Liver (tissue), 9 donors: Measurements from ENCODE around the gene KLK7. TPM values are rescaled to one million over a fixed set of nuclear protein-coding genes. Genes with fewer than 3 reads are reported as not detected.

ENCODE experiments used
- DNase-seq: peaks from one replicate; pipeline ENCODE4 v3.0.0-alpha.2; 2017; ENCODE audit warnings: low spot score
- H3K27ac ChIP-seq, 2 donors: one replicate each; pipeline ENCODE4 v1.7.0; 2013; ENCODE audit warnings: inconsistent platforms in 2 of 2, low read length in 2 of 2, control low read depth in 1 of 2, low read depth in 1 of 2, mild to moderate bottlenecking in 1 of 2
- H3K27me3 ChIP-seq, 4 donors: one replicate each; pipeline versions ENCODE4 v1.6.1 to v1.7.0; 2013; ENCODE audit warnings: low read length in 3 of 4, inconsistent platforms in 1 of 4, mild to moderate bottlenecking in 1 of 4, moderate library complexity in 1 of 4; ENCODE audit not compliant: control insufficient read depth in 4 of 4, insufficient read depth in 4 of 4
- H3K36me3 ChIP-seq, 4 donors: one replicate each; pipeline versions ENCODE4 v1.6.1 to v1.7.0; 2013; ENCODE audit warnings: low read length in 3 of 4, mild to moderate bottlenecking in 3 of 4, low read depth in 1 of 4, moderate library complexity in 1 of 4; ENCODE audit not compliant: control insufficient read depth in 4 of 4, insufficient read depth in 3 of 4
- H3K4me1 ChIP-seq, 4 donors: one replicate each; pipeline versions ENCODE4 v1.6.1 to v1.7.0; 2013; ENCODE audit warnings: low read length in 3 of 4, mild to moderate bottlenecking in 3 of 4, moderate library complexity in 1 of 4; ENCODE audit not compliant: control insufficient read depth in 4 of 4, insufficient read depth in 4 of 4
- H3K4me3 ChIP-seq, 3 donors: one replicate each; pipeline versions ENCODE4 v1.6.1 to v1.7.0; 2013; ENCODE audit warnings: low read length in 3 of 3, control low read depth in 1 of 3, low read depth in 1 of 3, mild to moderate bottlenecking in 1 of 3
- H3K9ac ChIP-seq, 2 donors: one replicate each; pipeline ENCODE4 v1.7.0; 2013; ENCODE audit warnings: low read length in 2 of 2, mild to moderate bottlenecking in 2 of 2, moderate library complexity in 2 of 2, control low read depth in 1 of 2, low read depth in 1 of 2
- H3K9me3 ChIP-seq, 4 donors: one replicate each; pipeline versions ENCODE4 v1.6.1 to v1.7.0; 2013; ENCODE audit warnings: low read length in 3 of 4; ENCODE audit not compliant: control insufficient read depth in 4 of 4
- EGR1 ChIP-seq, 2 donors: IDR thresholded peaks; 2 replicates each; pipeline ENCODE4 v1.6.1; 2016 to 2018; ENCODE audit warnings: antibody characterized with exemption in 2 of 2, low read depth in 2 of 2
- FOXA1 ChIP-seq: IDR thresholded peaks from 2 replicates; pipeline ENCODE4 v1.6.1; 2016; ENCODE audit warnings: antibody characterized with exemption
- FOXA2 ChIP-seq: IDR thresholded peaks from 2 replicates; pipeline ENCODE4 v1.6.1; 2016; ENCODE audit warnings: antibody characterized with exemption
- GABPA ChIP-seq, 2 donors: IDR thresholded peaks in 1 of 2; conservative IDR thresholded peaks in 1 of 2; 2 replicates each; pipeline ENCODE4 v1.6.1; 2016; ENCODE audit warnings: antibody characterized with exemption in 2 of 2, mild to moderate bottlenecking in 1 of 2, moderate library complexity in 1 of 2
- HNF4A ChIP-seq, 2 donors: conservative IDR thresholded peaks; 2 replicates each; pipeline ENCODE4 v1.6.1; 2016; ENCODE audit warnings: antibody characterized with exemption in 2 of 2, mild to moderate bottlenecking in 2 of 2
- HNF4G ChIP-seq: IDR thresholded peaks from 2 replicates; pipeline ENCODE4 v1.6.1; 2016; ENCODE audit warnings: antibody characterized with exemption
- JUND ChIP-seq, 2 donors: IDR thresholded peaks; 2 replicates each; pipeline ENCODE4 v1.6.1; 2016; ENCODE audit warnings: antibody characterized with exemption in 2 of 2
- NR2F2 ChIP-seq: IDR thresholded peaks from 2 replicates; pipeline ENCODE4 v1.6.1; 2016; ENCODE audit warnings: antibody characterized with exemption
- RAD21 ChIP-seq, 2 donors: IDR thresholded peaks; 2 replicates each; pipeline ENCODE4 v1.6.1; 2016; ENCODE audit warnings: antibody characterized with exemption in 2 of 2, mild to moderate bottlenecking in 2 of 2
- RXRA ChIP-seq, 2 donors: IDR thresholded peaks; 2 replicates each; pipeline ENCODE4 v1.6.1; 2017 to 2018; ENCODE audit warnings: antibody characterized with exemption in 2 of 2, mild to moderate bottlenecking in 1 of 2
- SP1 ChIP-seq: IDR thresholded peaks from 2 replicates; pipeline ENCODE4 v1.6.1; 2018; ENCODE audit warnings: antibody characterized with exemption, mild to moderate bottlenecking
- TAF1 ChIP-seq: conservative IDR thresholded peaks from 2 replicates; pipeline ENCODE4 v1.6.1; 2016; ENCODE audit warnings: antibody characterized with exemption, mild to moderate bottlenecking
- YY1 ChIP-seq: IDR thresholded peaks from 2 replicates; pipeline ENCODE4 v1.6.1; 2016; ENCODE audit warnings: antibody characterized with exemption, mild to moderate bottlenecking
- WGBS: extraction: QIAGEN DNeasy Blood & Tissue Kit; methylation state at CpG from one replicate; pipeline ENCODE4 v1.1.7; 2013; 5-methylcytosine and 5-hydroxymethylcytosine counted together
- polyA plus RNA-seq, 2 donors: library from polyadenylated mRNA; stranded (reverse) in 1 of 2; unstranded in 1 of 2; fragments of 200-250 nt in 1 of 2; fragments of >200 nt in 1 of 2; fragmentation: Nextera tagmentation in 1 of 2; extraction: Ambion mirVana in 1 of 2; gene quantifications; one replicate each; pipeline versions ENCODE4 v1.2.1 to v1.2.3, GENCODE V29; 2013 to 2015
- total RNA-seq, 2 donors: library from RNA; depleted of rRNA; stranded (reverse); fragments of >200 nt; gene quantifications; one replicate each; pipeline ENCODE4 v1.2.3, GENCODE V29; 2014
- TF ChIP-seq, protein P1 (sequence below): fragments of 150-350 bp; IDR thresholded peaks from 2 replicates; pipeline ENCODE4 v1.5.1; 2017; ENCODE audit warnings: improper control_type of control experiment, low read depth, low read length; ENCODE audit not compliant: missing input control
- TF ChIP-seq, protein P2 (sequence below): IDR thresholded peaks from 2 replicates; pipeline ENCODE4 v1.6.1; 2016; ENCODE audit warnings: antibody characterized with exemption
- donor health status: healthy.
- donor health status: healthy.
- donor health status: healthy.
- donor health status: healthy.
- donor health status: healthy.

The KLK7 gene
- total and polyA plus RNA-seq, 4 donors, result not detected

DNA sequence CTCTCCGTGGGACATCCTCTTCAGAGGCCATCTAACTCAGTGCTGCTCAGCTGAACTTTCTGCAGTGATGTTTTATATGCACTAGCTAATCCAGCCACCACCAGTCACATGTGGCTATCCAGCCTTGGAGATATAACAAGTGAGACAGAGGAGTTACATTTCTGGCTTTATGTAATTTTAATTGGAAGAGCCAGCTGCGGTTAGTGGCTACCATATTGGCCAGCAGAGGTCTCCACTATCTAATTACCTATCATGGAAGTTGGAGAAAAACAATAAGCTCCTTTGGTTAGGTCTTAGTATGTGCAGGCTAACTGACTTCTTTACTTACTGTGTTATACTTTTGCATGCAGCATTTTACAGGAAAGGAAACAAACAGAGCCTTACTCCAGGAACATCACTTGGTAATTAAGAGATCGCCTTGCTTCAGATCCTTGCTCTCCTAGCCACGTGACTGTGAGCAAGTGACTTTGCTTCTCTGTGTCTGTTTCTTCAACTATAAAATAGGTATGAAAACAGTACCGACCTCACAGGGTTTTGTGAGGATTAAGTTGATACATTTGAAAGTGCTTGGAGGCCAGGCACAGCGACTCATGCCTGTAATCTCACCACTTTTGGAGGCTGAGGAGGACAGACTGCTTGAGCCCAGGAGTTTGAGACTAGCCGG is 37.4 kb upstream of the KLK7 start:
- Histone ChIP-seq H3K4me1 (peaks cover 0 to 13% (median 5%) of the 10 kb centered on the region in 4 donors), H3K27ac (no peak overlapping the region), H3K27me3 (peaks cover 0 to 4% (median 2%) of the 10 kb centered on the region in 4 donors), H3K36me3 (no peaks in the 10 kb centered on the region), H3K4me3 (no peak overlapping the region), H3K9ac (no peak overlapping the region), H3K9me3 (no peaks in the 10 kb centered on the region)
- WGBS, result 37% methylated on average over 7 of the region's 7 CpGs
- TF ChIP-seq GABPA (IDR thresholded peaks at IDR 0.05 in 1 of 2, conservative IDR thresholded peaks at IDR 0.05 in 1 of 2), result no peak
- TF ChIP-seq RAD21 (IDR thresholded peaks at IDR 0.05), result peak; percentile 62 to 65
- no peak for TF ChIP-seq FOXA1
- TF ChIP-seq, protein P1, sequence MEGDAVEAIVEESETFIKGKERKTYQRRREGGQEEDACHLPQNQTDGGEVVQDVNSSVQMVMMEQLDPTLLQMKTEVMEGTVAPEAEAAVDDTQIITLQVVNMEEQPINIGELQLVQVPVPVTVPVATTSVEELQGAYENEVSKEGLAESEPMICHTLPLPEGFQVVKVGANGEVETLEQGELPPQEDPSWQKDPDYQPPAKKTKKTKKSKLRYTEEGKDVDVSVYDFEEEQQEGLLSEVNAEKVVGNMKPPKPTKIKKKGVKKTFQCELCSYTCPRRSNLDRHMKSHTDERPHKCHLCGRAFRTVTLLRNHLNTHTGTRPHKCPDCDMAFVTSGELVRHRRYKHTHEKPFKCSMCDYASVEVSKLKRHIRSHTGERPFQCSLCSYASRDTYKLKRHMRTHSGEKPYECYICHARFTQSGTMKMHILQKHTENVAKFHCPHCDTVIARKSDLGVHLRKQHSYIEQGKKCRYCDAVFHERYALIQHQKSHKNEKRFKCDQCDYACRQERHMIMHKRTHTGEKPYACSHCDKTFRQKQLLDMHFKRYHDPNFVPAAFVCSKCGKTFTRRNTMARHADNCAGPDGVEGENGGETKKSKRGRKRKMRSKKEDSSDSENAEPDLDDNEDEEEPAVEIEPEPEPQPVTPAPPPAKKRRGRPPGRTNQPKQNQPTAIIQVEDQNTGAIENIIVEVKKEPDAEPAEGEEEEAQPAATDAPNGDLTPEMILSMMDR, result peak; percentile 60
- DNase-seq, result no peak

DNA sequence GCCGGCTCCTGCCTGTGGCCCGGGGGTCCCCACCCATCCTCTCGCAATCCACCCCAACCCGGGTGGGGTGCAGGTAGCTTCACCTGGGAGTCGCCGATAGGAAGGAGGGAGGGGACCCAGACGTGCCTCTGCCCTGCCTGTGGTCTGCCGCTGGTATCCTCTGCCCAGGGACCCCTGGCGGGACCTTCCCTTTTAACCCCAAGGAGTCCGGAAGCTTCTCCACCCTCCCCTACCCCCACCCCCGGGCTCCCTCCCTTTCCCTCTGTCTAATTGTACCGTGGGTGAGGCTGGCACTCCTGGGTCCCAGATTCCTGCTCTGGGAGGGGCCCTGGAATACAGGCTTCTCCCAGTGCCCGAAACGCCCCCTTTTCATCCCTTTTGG is 35.8 kb upstream of the KLK7 start, which contains the start of gene KLK10:
Gene KLK10, minus strand, starts transcription at position 166 of the 382 bp plus-strand sequence. CDS start 579 bp downstream, outside the sequence.
- H3K27ac ChIP-seq, result no peak within 1 kb of the TSS
- peaks cover 0 to 13% (median 5%) of the 10 kb centered on the region in 4 donors for H3K4me1 ChIP-seq
- H3K27me3 ChIP-seq, result peaks cover 0 to 8% (median 3%) of the 10 kb centered on the region in 4 donors
- DNase-seq, result no peak
- H3K4me3 ChIP-seq, result peak within 1 kb of the TSS in 1 of 3 donors; percentile 27
- H3K9me3 ChIP-seq, result no peaks in the 10 kb centered on the region
- H3K36me3 ChIP-seq, result no peaks in the 10 kb centered on the region
- H3K9ac ChIP-seq, result no peak within 1 kb of the TSS
- 5% methylated on average over 14 of the region's 14 CpGs for WGBS
- no peak for TF ChIP-seq SP1
- TF ChIP-seq EGR1 (IDR thresholded peaks at IDR 0.05; ENCODE audit: low read depth in 2 of 2), result no peak
- TF ChIP-seq YY1, result no peak
- no peak for TF ChIP-seq NR2F2
- TF ChIP-seq HNF4A (conservative IDR thresholded peaks at IDR 0.05), result no peak
- TF ChIP-seq FOXA2, result no peak
- no peak for TF ChIP-seq GABPA (IDR thresholded peaks at IDR 0.05 in 1 of 2, conservative IDR thresholded peaks at IDR 0.05 in 1 of 2)
- no peak for TF ChIP-seq RXRA (IDR thresholded peaks at IDR 0.05)
- no peak for TF ChIP-seq JUND (IDR thresholded peaks at IDR 0.05)
- no peak for TF ChIP-seq TAF1
- TF ChIP-seq RAD21 (IDR thresholded peaks at IDR 0.05), result no peak
- no peak for TF ChIP-seq HNF4G
- TF ChIP-seq, protein P2, sequence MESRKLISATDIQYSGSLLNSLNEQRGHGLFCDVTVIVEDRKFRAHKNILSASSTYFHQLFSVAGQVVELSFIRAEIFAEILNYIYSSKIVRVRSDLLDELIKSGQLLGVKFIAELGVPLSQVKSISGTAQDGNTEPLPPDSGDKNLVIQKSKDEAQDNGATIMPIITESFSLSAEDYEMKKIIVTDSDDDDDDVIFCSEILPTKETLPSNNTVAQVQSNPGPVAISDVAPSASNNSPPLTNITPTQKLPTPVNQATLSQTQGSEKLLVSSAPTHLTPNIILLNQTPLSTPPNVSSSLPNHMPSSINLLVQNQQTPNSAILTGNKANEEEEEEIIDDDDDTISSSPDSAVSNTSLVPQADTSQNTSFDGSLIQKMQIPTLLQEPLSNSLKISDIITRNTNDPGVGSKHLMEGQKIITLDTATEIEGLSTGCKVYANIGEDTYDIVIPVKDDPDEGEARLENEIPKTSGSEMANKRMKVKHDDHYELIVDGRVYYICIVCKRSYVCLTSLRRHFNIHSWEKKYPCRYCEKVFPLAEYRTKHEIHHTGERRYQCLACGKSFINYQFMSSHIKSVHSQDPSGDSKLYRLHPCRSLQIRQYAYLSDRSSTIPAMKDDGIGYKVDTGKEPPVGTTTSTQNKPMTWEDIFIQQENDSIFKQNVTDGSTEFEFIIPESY, result no peak
